HUES64 (cell line): ENCODE results near the gene CEP112.

ENCODE experiments used
- H3K27ac ChIP-seq: 2 replicates; pipeline ENCODE4 v1.7.0; 2013; ENCODE audit warnings: low read depth, low read length, inconsistent platforms
- H3K27me3 ChIP-seq: 2 replicates; pipeline ENCODE4 v1.6.1; 2013; ENCODE audit warnings: mild to moderate bottlenecking, low read length; ENCODE audit not compliant: insufficient read depth
- H3K36me3 ChIP-seq: 2 replicates; pipeline ENCODE4 v1.6.1; 2013; ENCODE audit warnings: mild to moderate bottlenecking, low read length; ENCODE audit not compliant: insufficient read depth
- H3K4me1 ChIP-seq: 2 replicates; pipeline ENCODE4 v1.6.1; 2013; ENCODE audit warnings: mild to moderate bottlenecking, low read length, moderate library complexity; ENCODE audit not compliant: insufficient read depth
- H3K4me3 ChIP-seq: 2 replicates; pipeline ENCODE4 v1.5.1; 2013; ENCODE audit warnings: mild to moderate bottlenecking, low read length, moderate library complexity
- H3K9ac ChIP-seq: 2 replicates; pipeline ENCODE4 v1.6.1; 2013; ENCODE audit warnings: mild to moderate bottlenecking, low read depth, low read length
- H3K9me3 ChIP-seq: 2 replicates; pipeline ENCODE4 v1.6.1; 2013; ENCODE audit warnings: low read depth, low read length; ENCODE audit not compliant: insufficient read depth
- WGBS: fragments of 150-250, 120-280 bp; methylation state at CpG from one replicate; pipeline ENCODE4 v1.1.7; 2013; ENCODE audit warnings: missing lambda C conversion rate; 5-methylcytosine and 5-hydroxymethylcytosine counted together

Gene CEP112

GRCh38 chr17:65926599-65926998 is 265.3 kb downstream of the CEP112 start:
- no peaks in the 10 kb centered on the region for H3K36me3 ChIP-seq
- H3K4me3 ChIP-seq = no peak overlapping the region
- no peaks in the 10 kb centered on the region for H3K27me3 ChIP-seq
- WGBS = 96% methylated on average over 4 of the region's 5 CpGs
- no peaks in the 10 kb centered on the region for H3K9me3 ChIP-seq
- no peak overlapping the region for H3K9ac ChIP-seq
- H3K27ac ChIP-seq = no peak overlapping the region
- H3K4me1 ChIP-seq = no peaks in the 10 kb centered on the region

- Histone ChIP-seq H3K4me1 (no peaks in the 10 kb centered on the region), H3K9me3 (no peaks in the 10 kb centered on the region), H3K36me3 (no peaks in the 10 kb centered on the region), H3K9ac (no peak overlapping the region), H3K4me3 (no peak overlapping the region), H3K27ac (no peak overlapping the region), H3K27me3 (no peaks in the 10 kb centered on the region)
- 95% methylated on average over 8 of the region's 8 CpGs for WGBS
Measured at GRCh38 chr17:65925606-65926307, 266.2 kb downstream of the CEP112 start.

- Histone ChIP-seq H3K9ac (no peak overlapping the region), H3K36me3 (no peaks in the 10 kb centered on the region), H3K4me3 (no peak overlapping the region), H3K27ac (no peak overlapping the region), H3K9me3 (no peaks in the 10 kb centered on the region), H3K27me3 (no peaks in the 10 kb centered on the region), H3K4me1 (peaks cover 7% of the 10 kb centered on the region; the same call in 1 of the 2 replicates)
- WGBS = 80% methylated on average over 6 of the region's 6 CpGs
Measured at GRCh38 chr17:65920996-65921395, 270.9 kb downstream of the CEP112 start.

GRCh38 chr17:65918916-65919315 is 273.0 kb downstream of the CEP112 start:
- Histone ChIP-seq H3K27me3 (no peaks in the 10 kb centered on the region), H3K36me3 (no peaks in the 10 kb centered on the region), H3K4me1 (peaks cover 7% of the 10 kb centered on the region; the same call in 1 of the 2 replicates), H3K9ac (no peak overlapping the region), H3K9me3 (no peaks in the 10 kb centered on the region), H3K27ac (no peak overlapping the region), H3K4me3 (no peak overlapping the region)
- 60% methylated on average over 5 of the region's 5 CpGs for WGBS

GRCh38 chr17:65918500-65918899 is 273.4 kb downstream of the CEP112 start:
- H3K36me3 ChIP-seq = no peaks in the 10 kb centered on the region
- H3K4me1 ChIP-seq = peaks cover 7% of the 10 kb centered on the region; the same call in 1 of the 2 replicates
- no peaks in the 10 kb centered on the region for H3K27me3 ChIP-seq
- H3K9me3 ChIP-seq = no peaks in the 10 kb centered on the region
- no peak overlapping the region for H3K27ac ChIP-seq
- H3K9ac ChIP-seq = no peak overlapping the region
- H3K4me3 ChIP-seq = no peak overlapping the region
- WGBS = 100% methylated on average over 1 of the region's 1 CpG

GRCh38 chr17:65917560-65917959 is 274.4 kb downstream of the CEP112 start:
- H3K4me1 ChIP-seq = peaks cover 7% of the 10 kb centered on the region; the same call in 1 of the 2 replicates
- H3K36me3 ChIP-seq = no peaks in the 10 kb centered on the region
- no peak overlapping the region for H3K9ac ChIP-seq
- no peak overlapping the region for H3K27ac ChIP-seq
- no peak overlapping the region for H3K4me3 ChIP-seq
- H3K9me3 ChIP-seq = no peaks in the 10 kb centered on the region
- 96% methylated on average over 6 of the region's 6 CpGs for whole genome bisulfite sequencing
- H3K27me3 ChIP-seq = no peaks in the 10 kb centered on the region

- H3K27ac ChIP-seq = no peak overlapping the region
- no peaks in the 10 kb centered on the region for H3K9me3 ChIP-seq
- H3K9ac ChIP-seq = no peak overlapping the region
- H3K4me3 ChIP-seq = no peak overlapping the region
- H3K4me1 ChIP-seq = peaks cover 7% of the 10 kb centered on the region; the same call in 1 of the 2 replicates
- no peaks in the 10 kb centered on the region for H3K36me3 ChIP-seq
- 85% methylated on average over 2 of the region's 2 CpGs for WGBS
- H3K27me3 ChIP-seq = no peaks in the 10 kb centered on the region
Measured at GRCh38 chr17:65916425-65916824, 275.5 kb downstream of the CEP112 start.

- Histone ChIP-seq H3K27ac (no peak overlapping the region), H3K27me3 (no peaks in the 10 kb centered on the region), H3K9me3 (peaks cover 8% of the 10 kb centered on the region; the same call in 1 of the 2 replicates), H3K4me1 (peaks cover 7% of the 10 kb centered on the region; the same call in 1 of the 2 replicates), H3K36me3 (no peaks in the 10 kb centered on the region), H3K4me3 (no peak overlapping the region), H3K9ac (no peak overlapping the region)
- 88% methylated on average over 5 of the region's 5 CpGs for WGBS
Measured at GRCh38 chr17:65914784-65915342, 277.1 kb downstream of the CEP112 start.

GRCh38 chr17:65913326-65913850 is 278.5 kb downstream of the CEP112 start:
- Histone ChIP-seq H3K4me3 (no peak overlapping the region), H3K4me1 (0 out of 2 replicates have a peak, but pooled peaks cover 2% of the 10 kb centered on the region), H3K27ac (no peak overlapping the region)

GRCh38 chr17:65910836-65911235 is 281.1 kb downstream of the CEP112 start:
- WGBS = 100% methylated on average over 1 of the region's 1 CpG
- Histone ChIP-seq H3K36me3 (no peaks in the 10 kb centered on the region), H3K9me3 (peaks cover 8% of the 10 kb centered on the region; the same call in 1 of the 2 replicates), H3K9ac (no peak overlapping the region), H3K27ac (no peak overlapping the region), H3K4me3 (no peak overlapping the region), H3K27me3 (no peaks in the 10 kb centered on the region), H3K4me1 (no peaks in the 10 kb centered on the region)

More at GRCh38 chr17:65913326-65913850, 278.5 kb downstream of the CEP112 start:
- H3K36me3 ChIP-seq = no peaks in the 10 kb centered on the region
- WGBS = 90% methylated on average over 3 of the region's 4 CpGs
- H3K9ac ChIP-seq = no peak overlapping the region
- peaks cover 8% of the 10 kb centered on the region; the same call in 1 of the 2 replicates for H3K9me3 ChIP-seq
- no peaks in the 10 kb centered on the region for H3K27me3 ChIP-seq

GRCh38 chr17:65902831-65903522 is 289.0 kb downstream of the CEP112 start:
- Histone ChIP-seq H3K9me3 (no peaks in the 10 kb centered on the region), H3K4me1 (peaks cover 11% of the 10 kb centered on the region; the same call in 1 of the 2 replicates), H3K9ac (no peak overlapping the region), H3K27me3 (no peaks in the 10 kb centered on the region; the same call in 1 of the 2 replicates), H3K27ac (no peak overlapping the region; the same call in 1 of the 2 replicates), H3K36me3 (no peaks in the 10 kb centered on the region), H3K4me3 (no peak overlapping the region)
- 54% methylated on average over 11 of the region's 11 CpGs for WGBS
